NCI-H2171 (cell line): ENCODE results near the gene CACNA1H.

Source experiments
- DNase-seq: peaks from one replicate; lab custom pipeline; 2025; lab: John Stamatoyannopoulos, UW

Gene CACNA1H

DNA sequence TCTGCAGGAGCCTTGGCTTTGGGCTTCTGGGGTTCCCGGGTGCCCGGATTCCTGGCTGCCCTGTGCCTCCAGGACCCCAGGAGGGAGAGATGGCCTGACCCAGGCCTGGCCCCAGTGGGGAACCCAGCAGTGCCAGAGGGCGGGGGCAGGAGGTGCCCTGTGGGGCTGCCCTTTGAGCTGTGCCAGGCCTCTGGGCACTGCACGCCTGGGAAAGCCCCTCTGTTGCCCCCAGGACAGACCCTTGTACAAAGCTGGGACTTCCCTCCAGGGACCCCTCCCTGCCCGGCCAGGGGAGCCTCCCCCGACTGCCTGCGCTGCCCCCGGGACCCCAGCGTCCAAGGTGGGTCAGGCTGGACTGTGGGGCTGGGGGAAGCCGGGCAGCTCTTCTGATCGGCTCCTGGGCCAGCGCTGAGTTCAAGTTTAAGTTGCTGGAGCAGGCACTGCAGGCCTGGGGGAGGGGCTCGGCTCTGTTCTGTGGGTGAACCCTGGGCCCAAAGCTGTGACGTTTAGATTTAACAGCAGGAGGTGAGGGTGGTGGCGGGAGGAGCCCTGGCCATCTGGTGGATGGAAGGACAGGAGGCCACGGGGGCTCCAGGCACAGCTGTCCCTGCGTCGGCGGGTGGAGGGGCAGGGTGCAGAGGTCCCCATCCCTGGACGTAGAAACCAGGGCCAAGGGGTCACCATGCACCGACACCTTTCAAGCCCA is 29.2 kb upstream of the CACNA1H start:
- no peak for DNase-seq

DNA sequence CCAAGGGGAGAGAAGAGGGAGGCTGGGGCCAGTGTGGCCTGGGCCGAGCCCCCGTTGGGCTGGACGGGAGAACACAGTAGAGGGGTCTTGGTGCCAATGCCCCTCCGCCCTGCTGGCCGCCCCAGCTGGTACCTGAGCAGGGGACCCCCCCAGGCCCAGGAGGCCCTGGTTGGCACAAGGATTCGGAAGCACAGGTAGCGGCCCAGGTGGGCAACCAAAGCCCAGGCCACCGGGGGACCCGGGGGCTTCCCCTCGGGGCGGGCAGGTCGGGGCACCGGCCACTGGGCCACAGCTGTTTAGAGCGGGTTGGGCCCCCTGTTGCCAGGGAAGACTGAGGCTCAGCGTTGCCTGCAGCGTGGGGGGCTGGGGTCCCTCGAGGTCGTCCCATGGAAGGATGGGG is 28.6 kb upstream of the CACNA1H start:
- DNase-seq = no peak

DNA sequence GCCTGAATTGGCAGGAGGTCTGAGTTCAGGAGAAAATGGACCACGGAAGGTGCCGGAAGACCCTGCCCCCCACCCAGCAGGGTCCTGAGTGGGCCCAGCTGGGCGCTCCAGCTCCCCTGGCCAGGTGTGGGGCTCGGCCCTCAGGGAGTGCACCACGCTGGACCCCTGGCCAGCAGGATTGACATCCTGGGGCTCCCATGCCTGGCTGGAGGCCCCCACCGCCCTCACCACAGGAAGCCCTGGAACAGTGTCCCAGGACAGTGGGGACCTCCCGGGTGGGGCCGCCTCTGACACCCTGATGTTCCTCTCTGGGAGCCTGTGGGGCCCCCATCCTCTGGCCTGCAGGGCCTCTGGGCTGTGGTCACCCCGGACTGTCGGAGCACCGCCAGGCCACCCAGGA is 28.1 kb upstream of the CACNA1H start:
- no peak for DNase-seq

DNA sequence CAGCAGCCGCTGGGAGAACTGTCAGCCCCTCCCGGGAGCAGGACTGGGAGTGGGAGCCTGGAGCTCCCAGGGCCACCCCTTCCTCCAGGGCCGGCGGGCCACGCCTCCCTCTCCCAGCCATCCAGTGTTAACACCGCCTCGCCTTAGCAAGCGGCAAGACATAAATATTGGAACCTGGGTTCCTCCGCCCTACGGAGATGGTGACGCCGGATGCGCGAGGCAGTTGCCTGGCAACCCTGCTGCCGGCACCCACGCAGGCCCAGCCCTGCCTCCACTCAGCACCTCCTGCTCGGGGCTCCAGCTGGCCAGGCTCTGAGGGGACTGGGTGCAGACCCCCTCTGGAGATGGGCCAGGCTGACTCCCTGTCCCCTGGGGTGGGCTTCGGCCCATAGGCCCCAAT is 27.4 kb upstream of the CACNA1H start:
- DNase-seq = peak; percentile 48

DNA sequence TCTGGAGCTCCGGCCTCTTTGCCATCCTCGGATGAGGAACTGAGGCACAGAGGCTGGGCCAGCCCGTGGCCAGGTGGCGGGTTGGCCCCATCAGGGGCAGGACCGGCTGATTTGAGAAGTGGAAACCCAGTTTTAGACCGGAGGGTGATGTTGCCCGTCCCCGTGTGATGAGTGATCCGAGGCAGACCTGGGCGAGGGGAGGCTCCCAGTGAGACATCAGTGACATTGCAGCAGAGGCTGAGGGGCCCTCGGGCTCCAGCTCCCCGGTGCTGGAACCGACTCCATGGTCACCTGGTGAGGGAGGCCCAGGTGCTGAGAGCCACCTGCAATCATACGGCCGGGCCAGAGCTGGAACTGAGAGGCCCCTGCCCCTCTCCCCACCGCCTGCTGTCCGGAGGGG is 26.9 kb upstream of the CACNA1H start:
- DNase-seq = no peak

DNA sequence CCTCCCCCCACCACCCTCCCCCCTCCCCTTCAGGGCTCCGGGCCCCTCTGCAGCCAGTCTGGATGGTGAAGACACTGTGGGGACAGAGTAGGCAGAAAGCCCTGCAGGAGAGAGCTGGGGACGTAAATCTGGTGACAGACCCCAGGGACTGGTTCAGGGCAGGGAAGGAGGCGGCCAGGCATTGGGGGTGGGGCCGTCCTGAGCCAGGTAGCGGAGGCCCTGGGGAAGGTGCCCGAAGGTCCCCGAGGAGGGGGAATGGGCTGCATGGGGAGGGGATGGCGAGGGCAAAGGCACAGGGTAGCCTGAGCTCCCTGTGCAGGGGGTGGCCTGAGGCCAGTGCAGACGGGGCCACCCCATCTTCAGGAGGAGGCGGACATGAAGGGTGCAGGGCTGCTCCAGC is 26.3 kb upstream of the CACNA1H start:
- no peak for DNase-seq

DNA sequence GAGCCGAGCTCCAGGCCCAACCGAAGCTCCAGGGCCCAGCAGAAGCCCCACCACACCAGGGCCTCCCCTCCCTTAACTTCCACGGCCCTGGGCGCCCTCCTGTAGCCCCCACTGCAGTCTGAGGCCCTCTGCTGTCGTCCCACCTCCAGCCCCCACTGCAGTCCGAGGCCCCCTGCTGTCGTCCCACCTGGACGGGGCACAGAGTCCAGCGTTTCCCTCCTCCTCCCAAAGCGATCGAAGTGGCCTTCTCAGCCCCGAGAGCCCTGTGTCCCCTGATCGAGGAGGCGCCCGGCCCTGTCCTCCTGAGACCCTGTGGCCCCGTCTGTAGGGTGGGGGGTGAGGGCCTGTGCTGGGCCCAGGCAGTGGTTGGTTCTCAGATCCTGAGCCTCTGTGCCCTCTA is 25.8 kb upstream of the CACNA1H start:
- DNase-seq = no peak

DNA sequence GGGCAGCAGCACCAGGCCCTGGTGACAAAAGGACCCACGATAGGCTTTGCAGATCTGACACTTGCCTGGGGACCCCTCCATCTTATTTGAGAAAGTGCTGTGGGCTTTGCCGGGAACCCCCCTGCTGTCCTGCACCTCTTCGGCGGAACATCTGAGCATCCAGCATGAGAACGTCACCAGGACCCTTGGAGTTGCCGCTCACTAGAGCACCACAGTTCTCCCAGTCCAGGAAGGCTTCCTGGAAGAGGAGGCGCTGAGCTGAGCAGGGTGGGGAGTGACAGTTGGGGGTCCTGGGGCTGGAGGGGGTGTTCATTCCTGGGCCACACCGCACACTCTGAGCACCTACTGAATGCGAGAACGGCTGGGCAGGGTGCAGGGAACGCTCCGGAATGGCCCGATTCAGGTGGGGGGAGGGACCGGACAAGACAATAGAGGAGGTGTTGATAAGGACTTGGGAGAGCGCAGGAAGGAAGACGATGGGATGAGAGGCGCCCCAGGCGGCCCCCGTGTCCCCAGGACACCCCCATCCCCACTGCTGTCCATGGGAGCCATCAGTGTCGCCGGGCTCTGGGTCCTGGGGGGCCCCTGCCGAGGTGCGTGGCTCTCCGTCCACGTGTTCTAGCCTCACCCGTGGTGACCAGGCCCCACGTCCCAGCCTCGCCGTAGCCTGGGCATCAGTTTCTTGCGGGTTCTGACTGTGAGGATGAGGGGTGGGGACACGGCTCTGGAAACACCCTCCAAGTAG is 24.8 kb upstream of the CACNA1H start:
- no peak for DNase-seq

DNA sequence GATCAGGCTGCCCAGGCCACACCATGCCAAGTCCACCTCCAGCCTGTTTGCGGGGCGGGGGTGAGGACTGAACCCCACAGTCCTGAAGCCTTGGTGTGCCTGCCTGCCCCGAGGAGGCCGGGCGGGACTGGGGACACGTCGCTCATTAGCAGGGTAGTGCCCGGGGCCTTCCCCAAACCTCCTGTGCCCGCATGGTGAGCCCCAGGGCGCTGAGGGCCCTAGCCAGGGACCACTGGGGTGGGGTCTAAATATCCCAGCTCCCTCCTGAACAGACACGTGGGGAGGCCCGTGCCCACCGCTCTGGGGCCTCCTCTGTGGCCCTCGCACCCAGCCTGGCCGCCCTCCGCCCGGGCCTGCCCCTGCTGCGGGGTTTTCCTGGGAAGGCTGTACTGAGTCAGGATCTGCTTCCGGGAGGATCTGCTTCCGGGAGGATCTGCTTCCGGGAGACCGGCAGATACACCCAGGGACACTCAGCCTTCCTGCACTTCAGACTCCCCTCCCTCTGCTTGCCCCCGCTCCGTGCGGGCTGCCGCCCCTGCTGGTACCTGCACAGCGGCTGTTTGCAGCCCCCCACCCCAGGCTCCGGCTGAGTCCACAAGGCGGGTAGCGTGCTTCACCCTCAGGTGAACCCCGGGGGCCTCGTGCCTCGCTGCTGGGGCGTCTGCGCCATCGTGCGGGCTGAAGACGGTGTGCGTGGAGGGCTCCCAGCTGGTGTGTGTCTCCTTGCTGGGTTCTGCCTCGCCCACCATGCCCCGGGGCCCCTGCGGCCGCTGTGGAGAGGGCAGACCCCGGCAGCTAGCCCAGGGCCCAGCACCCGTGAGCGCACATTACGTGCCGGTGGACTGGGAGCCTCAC is 23.6 kb upstream of the CACNA1H start:
- no peak for DNase-seq

DNA sequence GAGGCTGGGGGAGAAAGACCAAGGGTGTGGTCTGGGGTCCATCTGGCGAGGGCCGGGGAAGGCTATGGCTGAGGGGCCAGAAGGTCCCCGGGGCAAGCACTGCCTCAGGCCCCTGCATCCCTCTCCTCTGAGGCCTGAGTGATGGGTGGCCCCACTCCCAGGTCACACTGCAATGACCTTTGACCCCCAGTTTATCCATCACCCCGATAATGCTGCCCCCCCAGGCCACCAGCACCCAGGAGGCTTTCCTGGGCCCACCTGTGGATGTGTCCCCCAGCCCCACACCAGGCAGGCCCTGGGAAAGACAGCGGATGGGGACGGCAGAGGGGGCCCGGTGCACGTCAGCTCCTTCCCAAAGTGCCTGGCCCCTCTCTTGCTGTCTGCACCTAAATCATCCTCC is 22.5 kb upstream of the CACNA1H start:
- no peak for DNase-seq

DNA sequence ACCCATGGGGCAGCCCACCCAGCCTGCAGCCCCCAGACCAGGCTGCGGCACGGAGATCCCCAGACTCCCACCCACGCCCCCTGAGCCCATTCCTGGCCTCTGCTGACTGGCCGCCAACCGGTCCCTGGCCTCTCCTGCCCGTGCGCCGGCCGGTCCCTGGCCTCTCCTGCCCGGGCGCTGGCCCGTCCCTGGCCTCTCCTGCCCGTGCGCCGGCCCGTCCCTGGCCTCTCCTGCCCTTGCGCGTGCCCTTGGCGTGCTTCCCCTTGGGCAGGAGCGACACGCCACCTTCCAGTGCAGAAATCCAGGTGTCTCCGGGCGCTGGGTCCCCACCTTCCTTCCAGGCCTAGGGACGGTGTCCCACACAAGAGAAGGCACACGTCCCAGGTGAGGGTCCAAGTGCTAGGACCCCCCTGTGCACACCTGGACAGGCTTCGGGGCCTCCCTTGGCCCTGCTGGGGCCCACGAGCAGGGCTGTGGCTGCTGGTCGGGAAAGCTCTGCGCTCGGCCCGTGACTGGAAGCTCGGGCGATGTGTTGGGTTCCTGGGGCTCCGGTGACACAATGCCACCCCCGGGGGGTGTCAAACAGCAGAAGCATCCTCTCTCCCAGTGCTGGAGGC is 21.4 kb upstream of the CACNA1H start:
- no peak for DNase-seq

DNA sequence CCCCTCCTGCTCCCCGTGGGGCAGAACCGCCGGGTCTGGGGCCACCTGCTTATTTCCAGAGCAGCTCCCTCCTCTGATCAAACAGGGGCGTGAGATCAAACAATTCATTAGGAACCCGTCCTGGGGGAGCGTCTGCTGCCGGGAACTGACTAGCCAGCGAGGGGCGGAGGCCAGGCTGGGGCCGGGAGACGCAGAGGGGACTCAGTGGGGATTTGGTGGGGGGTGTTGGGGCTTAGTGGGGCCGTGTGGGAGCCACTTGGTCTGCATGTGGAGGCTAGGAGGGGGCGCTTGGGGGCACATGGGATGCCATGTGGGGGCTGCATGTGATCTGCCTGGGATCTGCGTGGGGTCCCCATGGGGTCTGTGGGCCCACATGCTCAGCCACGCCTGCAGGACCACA is 20.5 kb upstream of the CACNA1H start:
- DNase-seq = no peak

DNA sequence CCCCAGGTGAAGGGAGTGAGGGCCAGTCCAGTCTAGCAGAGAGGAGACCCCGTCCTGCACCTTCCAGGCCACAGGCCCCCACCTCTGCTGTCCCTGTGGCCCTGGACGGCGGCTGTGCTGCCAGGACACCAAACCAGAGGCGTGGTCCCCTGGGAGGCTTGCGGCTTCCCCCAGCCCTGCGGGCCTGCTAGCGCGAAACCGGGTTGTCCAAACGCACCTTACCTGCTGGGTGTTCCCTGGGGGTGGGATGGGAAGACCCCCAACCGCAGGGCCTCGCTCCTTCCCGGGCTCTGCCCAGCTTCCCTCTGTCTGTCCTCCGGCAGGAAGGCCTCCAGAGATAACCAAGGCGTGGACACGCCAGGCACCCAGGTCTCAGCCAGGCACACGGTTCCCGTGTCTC is 19.6 kb upstream of the CACNA1H start:
- no peak for DNase-seq

DNA sequence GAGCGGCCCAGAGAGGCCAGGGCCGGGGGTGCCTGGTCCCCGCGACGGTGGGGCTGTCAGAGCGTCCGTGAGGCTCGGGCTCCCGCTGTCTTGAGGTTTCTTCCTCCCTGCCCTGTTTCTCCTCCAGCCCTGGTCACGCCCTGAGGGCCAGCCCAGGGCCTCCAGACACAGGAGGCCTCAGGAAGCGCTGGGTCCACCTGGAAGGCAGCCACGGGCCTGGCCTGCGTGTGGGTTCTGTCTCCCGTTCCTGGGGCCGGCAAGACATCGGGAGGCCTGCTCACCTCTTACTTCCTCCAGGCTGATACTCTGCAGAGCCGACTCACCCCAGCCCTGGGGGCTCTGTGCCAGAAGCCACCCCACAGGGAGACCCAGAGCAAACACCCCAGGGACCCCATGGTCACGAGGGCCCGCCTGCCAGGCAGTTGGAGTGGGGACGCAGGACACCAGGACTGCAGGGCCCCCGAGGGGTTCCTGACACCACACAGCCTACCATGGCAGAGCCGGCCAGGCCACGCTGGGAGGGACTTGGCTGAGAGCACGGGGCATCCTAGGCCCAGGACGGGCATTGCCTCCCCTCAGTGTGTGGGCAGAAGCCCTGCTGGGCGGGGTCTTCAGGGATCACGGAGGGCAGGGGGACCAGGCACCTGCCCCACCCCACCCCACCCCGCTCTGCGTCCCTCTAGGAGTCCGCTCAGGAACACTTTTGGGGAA is 18.9 kb upstream of the CACNA1H start:
- DNase-seq = no peak

DNA sequence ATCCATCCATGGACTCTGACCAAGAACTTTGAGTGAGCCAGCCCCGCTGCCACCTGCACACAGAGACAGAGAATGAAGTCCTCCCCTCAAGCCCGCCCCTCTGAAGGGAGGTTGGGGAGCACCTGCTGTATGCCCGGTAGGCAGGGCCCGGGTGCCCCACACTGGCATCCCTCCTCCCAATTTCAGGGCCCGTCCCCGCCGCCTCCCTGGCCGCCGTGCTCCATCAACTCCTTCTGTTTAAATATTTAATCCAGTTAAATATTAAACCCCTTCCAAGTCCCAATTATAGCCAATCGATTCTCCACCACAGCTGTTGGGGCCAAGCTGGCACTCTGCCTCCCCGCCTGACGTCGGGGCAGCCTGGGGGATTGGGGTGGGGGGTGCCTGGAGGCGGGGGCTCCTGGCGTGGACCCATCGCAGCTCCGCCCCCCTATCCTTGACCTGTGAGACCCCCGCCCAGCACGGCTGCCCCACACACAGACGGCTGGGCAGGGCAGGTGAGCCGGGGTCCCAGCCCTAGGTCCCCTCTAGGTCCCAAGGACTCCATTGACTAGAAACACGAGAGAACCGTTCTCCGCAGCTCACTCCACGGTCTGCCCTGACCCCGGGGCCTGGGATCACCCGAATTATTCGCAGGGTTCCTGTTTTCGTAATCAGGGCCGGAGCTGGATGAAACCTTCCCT is 18.0 kb upstream of the CACNA1H start:
- no peak for DNase-seq

DNA sequence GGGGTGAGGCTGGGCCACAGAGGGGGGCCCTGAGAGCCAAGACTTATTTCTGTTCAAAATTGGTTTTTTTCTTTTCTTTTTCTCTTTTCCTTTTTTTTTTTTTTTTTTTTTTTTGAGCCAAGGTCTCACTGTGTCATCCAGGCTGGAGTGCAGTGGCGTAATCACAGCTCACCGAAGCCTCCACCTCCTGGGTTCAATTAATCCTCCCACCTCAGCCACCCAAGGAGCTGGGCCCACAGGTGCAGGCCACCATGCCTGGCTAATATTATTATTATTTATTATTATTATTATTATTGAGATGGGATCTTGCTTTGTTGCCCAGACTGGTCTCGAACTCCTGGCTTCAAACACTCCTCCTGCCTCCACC is 17.5 kb upstream of the CACNA1H start:
- DNase-seq = no peak

DNA sequence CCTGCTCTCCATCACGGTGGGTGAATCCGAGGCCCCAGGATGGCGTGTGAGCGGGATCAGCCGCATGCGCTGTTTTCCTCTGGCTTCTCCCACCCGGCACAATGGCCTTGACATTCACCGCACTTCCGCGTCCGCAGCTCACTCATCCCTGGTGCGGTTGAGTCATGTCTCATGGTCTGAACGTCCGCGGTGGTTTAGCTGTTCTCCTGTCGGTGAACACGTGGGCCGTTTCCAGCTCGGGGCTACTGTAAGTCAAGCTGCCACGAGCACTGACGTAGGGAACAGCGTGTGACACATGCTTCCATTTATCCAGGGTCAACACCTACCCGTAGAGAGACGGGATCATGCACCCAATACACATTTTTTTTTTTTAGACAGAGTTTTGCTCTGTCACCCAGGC is 15.3 kb upstream of the CACNA1H start:
- DNase-seq = no peak

DNA sequence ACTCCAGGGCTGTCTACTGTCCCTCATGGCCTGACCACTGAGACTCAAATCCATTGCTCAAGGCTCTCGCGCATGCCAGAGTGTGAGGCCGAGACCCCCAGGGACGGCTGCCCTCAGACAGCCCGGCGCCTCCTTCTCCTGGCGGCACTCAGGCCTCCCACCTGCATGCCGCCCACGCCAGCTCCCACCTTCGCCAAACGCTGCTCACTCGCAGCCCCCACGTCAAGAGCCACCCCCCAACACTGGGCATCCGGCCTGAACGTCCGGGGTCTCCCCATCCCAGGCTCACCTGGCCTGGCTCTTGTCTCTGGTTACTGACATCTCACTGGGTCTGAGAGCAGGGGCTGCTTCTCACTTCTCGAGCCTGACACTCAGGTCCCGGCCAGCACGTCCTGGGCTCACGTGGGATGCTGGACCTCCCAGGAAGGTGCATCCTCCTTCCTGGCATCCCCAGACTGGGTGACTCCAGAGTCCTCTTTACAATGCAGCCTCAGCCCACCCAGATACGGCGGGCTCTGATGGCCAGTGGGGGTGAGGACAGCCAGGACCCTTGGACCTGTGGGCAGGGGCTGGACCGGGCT is 12.2 kb upstream of the CACNA1H start:
- DNase-seq = no peak

DNA sequence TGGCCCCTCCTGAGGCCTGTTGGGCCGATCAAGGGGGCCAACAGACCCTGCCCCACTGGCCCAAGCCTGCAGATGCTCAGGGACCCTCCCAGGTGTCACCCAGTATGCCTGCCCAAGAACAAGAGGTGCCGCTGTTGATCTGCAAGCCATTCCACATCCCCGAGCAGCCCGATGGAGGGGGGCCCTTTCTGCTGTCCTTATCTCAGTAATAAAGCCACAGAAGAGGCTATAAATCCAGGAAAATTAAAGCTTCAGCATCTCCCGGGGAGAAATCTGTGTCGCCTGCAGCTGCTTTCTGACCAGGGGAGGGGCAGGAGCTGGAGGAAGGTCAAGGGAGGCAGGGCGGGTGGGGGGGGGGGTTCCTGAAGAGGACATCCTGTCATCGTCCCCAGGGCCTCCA is 11.7 kb upstream of the CACNA1H start:
- DNase-seq = no peak

DNA sequence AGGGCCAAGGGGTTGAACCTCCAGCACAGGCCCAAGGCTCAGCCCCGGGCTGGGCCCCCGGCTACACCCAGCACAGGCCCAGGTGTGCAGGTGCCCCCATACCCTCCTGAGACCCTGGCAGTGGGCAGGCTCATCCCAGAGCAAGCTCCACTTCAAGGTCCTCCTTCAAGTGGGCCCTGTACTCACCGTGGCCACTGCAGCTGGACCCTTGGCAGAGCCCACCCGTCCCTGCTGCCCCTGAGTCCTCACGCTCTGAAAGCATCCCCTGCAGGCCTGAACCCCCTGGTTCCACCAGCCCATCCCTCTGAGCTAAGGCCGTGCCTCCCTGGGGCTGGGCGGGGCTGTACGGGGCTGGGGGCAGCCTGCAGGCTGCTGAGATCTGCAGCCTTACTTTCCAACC is 11.2 kb upstream of the CACNA1H start:
- DNase-seq = no peak

DNA sequence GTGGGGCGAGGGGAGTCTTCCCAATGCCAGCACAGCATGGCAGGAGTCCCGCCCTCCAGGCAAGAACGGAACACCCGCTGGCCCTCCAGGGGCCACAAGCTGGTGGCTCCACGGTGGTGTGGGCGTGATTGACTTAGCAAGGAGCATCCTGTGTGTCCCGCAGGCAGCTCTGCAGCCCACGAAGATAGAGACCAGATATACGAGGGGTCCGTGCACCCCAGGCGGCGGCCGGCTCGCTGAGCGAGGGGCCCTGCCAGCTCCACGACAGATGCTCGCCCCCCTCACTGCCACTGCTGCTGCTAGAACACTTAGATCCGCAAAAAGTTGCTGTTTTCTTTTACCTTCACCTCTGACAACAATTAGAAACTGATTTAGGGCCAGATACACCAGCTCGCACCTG is 10.0 kb upstream of the CACNA1H start:
- no peak for DNase-seq
